Stimulated activated naive CD4-positive, alpha-beta T cell treated with Interleukin-2 at 50 U/mL for 16 hours (primary cell): Measurements from ENCODE around the gene UBLCP1.
"Not testable (repeated sequence)": the region's sequence is repeated elsewhere in the genome, so short reads cannot be mapped to it uniquely, and the experiment has no call there.

Experiments
- DNase-seq: peaks from one replicate; lab custom pipeline; 2025; lab: John Stamatoyannopoulos, UW

The UBLCP1 gene

GRCh38 chr5:159262859-159263568 is at the start of gene UBLCP1:
Gene UBLCP1 (plus strand): TSS chr5:159263290. CDS start chr5:159268916, 5,626 bp downstream.
- DNase-seq: peak; percentile 85

- DNase-seq: no peak
These were observed 48.4 kb upstream of the UBLCP1 start for GRCh38 chr5:159214486-159215271.

GRCh38 chr5:159215886-159216285 is 47.2 kb upstream of the UBLCP1 start:
- no peak for DNase-seq

GRCh38 chr5:159216454-159216853 is 46.6 kb upstream of the UBLCP1 start:
- no peak for DNase-seq

- DNase-seq: no peak
These were observed 45.9 kb upstream of the UBLCP1 start for GRCh38 chr5:159217236-159217635.

GRCh38 chr5:159218595-159219023 is 44.5 kb upstream of the UBLCP1 start:
- DNase-seq: no peak

- DNase-seq: no peak
These were observed 42.9 kb upstream of the UBLCP1 start for GRCh38 chr5:159220206-159220605.

- DNase-seq: no peak
These were observed 39.6 kb upstream of the UBLCP1 start for GRCh38 chr5:159223469-159223868.

- no peak for DNase-seq
These were observed 38.6 kb upstream of the UBLCP1 start for GRCh38 chr5:159224471-159224870.

- no peak for DNase-seq
These were observed 36.6 kb upstream of the UBLCP1 start for GRCh38 chr5:159226451-159226850.

GRCh38 chr5:159227452-159227851 is 35.6 kb upstream of the UBLCP1 start:
- DNase-seq: no peak

GRCh38 chr5:159228097-159228496 is 35.0 kb upstream of the UBLCP1 start:
- DNase-seq: not testable (repeated sequence)

- DNase-seq: no peak
These were observed 32.4 kb upstream of the UBLCP1 start for GRCh38 chr5:159230657-159231056.

GRCh38 chr5:159231167-159231566 is 31.9 kb upstream of the UBLCP1 start:
- DNase-seq: no peak

- not testable (repeated sequence) for DNase-seq
These were observed 27.1 kb upstream of the UBLCP1 start for GRCh38 chr5:159235871-159236520.

- DNase-seq: no peak
These were observed 22.7 kb upstream of the UBLCP1 start for GRCh38 chr5:159240301-159240870.

- DNase-seq: no peak
These were observed 21.0 kb upstream of the UBLCP1 start for GRCh38 chr5:159241946-159242552.

- no peak for DNase-seq
These were observed 20.4 kb upstream of the UBLCP1 start for GRCh38 chr5:159242656-159243055.

- no peak for DNase-seq
These were observed 19.7 kb upstream of the UBLCP1 start for GRCh38 chr5:159243385-159243784.

GRCh38 chr5:159244163-159244562 is 18.9 kb upstream of the UBLCP1 start:
- no peak for DNase-seq

- DNase-seq: no peak
These were observed 18.2 kb upstream of the UBLCP1 start for GRCh38 chr5:159244890-159245289.

- no peak for DNase-seq
These were observed 13.9 kb upstream of the UBLCP1 start for GRCh38 chr5:159249158-159249557.
